ENCODE results near the gene DOCK9. TPM values are rescaled to one million over a fixed set of nuclear protein-coding genes. Genes with fewer than 3 reads are reported as not detected.

DOCK9 gene
- total RNA-seq, 1 experiment from 2014 or later, result 4.5 TPM

- Histone ChIP-seq H3K4me3 (ENCODE audit: low read depth, low read length, poor library complexity, severe bottlenecking) (no peak overlapping the region), H3K27ac (ENCODE audit: low read depth, low read length, poor library complexity, severe bottlenecking) (no peak overlapping the region), H3K9me3 (ENCODE audit: low read depth, low read length, poor library complexity, severe bottlenecking) (no peaks in the 10 kb centered on the region), H3K27me3 (replicated peaks; ENCODE audit: insufficient read depth, low read depth, low read length, poor library complexity) (no peaks in the 10 kb centered on the region), H3K4me1 (ENCODE audit: insufficient read depth, low read length, poor library complexity, severe bottlenecking) (no peaks in the 10 kb centered on the region), H3K36me3 (ENCODE audit: insufficient read depth, low read length, poor library complexity, severe bottlenecking) (no peaks in the 10 kb centered on the region)
- POLR2A ChIA-PET (ENCODE audit: low non-redundant PET), result no interaction called here
- CTCF ChIA-PET, result no interaction called here
- DNase-seq (ENCODE audit: low spot score), result no peak
- intact Hi-C loops (cut with micrococcal nuclease; ENCODE audit: unreplicated experiment), result no loop called here
- no peak for TF ChIP-seq CTCF (conservative IDR thresholded peaks at IDR 0.05; ENCODE audit: low read depth, low read length)
- no peak for TF ChIP-seq EZH2 (IDR thresholded peaks at IDR 0.05; ENCODE audit: borderline replicate concordance, low read depth, low read length, poor library complexity, severe bottlenecking)
- BruUV-seq (replicated peaks), result no TSS peak
Observed at GRCh38 chr13:98860491-98860890, 117.4 kb downstream of the DOCK9 start.

GRCh38 chr13:98858191-98858590 is 119.7 kb downstream of the DOCK9 start:
- no peaks in the 10 kb centered on the region for H3K4me1 ChIP-seq (ENCODE audit: insufficient read depth, low read length, poor library complexity, severe bottlenecking)
- H3K36me3 ChIP-seq (ENCODE audit: insufficient read depth, low read length, poor library complexity, severe bottlenecking), result no peaks in the 10 kb centered on the region
- no peak overlapping the region for H3K4me3 ChIP-seq (ENCODE audit: low read depth, low read length, poor library complexity, severe bottlenecking)
- ChIA-PET CTCF (no interaction called here), POLR2A (ENCODE audit: low non-redundant PET) (no interaction called here)
- H3K9me3 ChIP-seq (ENCODE audit: low read depth, low read length, poor library complexity, severe bottlenecking), result no peaks in the 10 kb centered on the region
- H3K27ac ChIP-seq (ENCODE audit: low read depth, low read length, poor library complexity, severe bottlenecking), result no peak overlapping the region
- intact Hi-C loops (cut with micrococcal nuclease; ENCODE audit: unreplicated experiment), result no loop called here
- TF ChIP-seq EZH2 (IDR thresholded peaks at IDR 0.05; ENCODE audit: borderline replicate concordance, low read depth, low read length, poor library complexity, severe bottlenecking) (no peak), CTCF (conservative IDR thresholded peaks at IDR 0.05; ENCODE audit: low read depth, low read length) (no peak)
- no peak for DNase-seq (ENCODE audit: low spot score)
- H3K27me3 ChIP-seq (replicated peaks; ENCODE audit: insufficient read depth, low read depth, low read length, poor library complexity), result no peaks in the 10 kb centered on the region
- no TSS peak for BruUV-seq (replicated peaks)

- no TSS peak for BruUV-seq (replicated peaks)
- no peaks in the 10 kb centered on the region for H3K27me3 ChIP-seq (replicated peaks; ENCODE audit: insufficient read depth, low read depth, low read length, poor library complexity)
- no peaks in the 10 kb centered on the region for H3K9me3 ChIP-seq (ENCODE audit: low read depth, low read length, poor library complexity, severe bottlenecking)
- POLR2A ChIA-PET (ENCODE audit: low non-redundant PET), result no interaction called here
- H3K4me1 ChIP-seq (ENCODE audit: insufficient read depth, low read length, poor library complexity, severe bottlenecking), result no peaks in the 10 kb centered on the region
- no peak overlapping the region for H3K4me3 ChIP-seq (ENCODE audit: low read depth, low read length, poor library complexity, severe bottlenecking)
- CTCF ChIA-PET, result no interaction called here
- no peak for TF ChIP-seq CTCF (conservative IDR thresholded peaks at IDR 0.05; ENCODE audit: low read depth, low read length)
- no peak for TF ChIP-seq EZH2 (IDR thresholded peaks at IDR 0.05; ENCODE audit: borderline replicate concordance, low read depth, low read length, poor library complexity, severe bottlenecking)
- H3K27ac ChIP-seq (ENCODE audit: low read depth, low read length, poor library complexity, severe bottlenecking), result no peak overlapping the region
- no peak for DNase-seq (ENCODE audit: low spot score)
- intact Hi-C loops (cut with micrococcal nuclease; ENCODE audit: unreplicated experiment), result no loop called here
- no peaks in the 10 kb centered on the region for H3K36me3 ChIP-seq (ENCODE audit: insufficient read depth, low read length, poor library complexity, severe bottlenecking)
Observed at GRCh38 chr13:98856983-98857382, 120.9 kb downstream of the DOCK9 start.

All from A673 (cell line).